ENCODE data around the gene TGFBR3. TPM values are rescaled to one million over a fixed set of nuclear protein-coding genes. Genes with fewer than 3 reads are reported as not detected.

TGFBR3 gene
- total RNA-seq, 1 experiment from 2014 or later: 2.4 TPM

DNA sequence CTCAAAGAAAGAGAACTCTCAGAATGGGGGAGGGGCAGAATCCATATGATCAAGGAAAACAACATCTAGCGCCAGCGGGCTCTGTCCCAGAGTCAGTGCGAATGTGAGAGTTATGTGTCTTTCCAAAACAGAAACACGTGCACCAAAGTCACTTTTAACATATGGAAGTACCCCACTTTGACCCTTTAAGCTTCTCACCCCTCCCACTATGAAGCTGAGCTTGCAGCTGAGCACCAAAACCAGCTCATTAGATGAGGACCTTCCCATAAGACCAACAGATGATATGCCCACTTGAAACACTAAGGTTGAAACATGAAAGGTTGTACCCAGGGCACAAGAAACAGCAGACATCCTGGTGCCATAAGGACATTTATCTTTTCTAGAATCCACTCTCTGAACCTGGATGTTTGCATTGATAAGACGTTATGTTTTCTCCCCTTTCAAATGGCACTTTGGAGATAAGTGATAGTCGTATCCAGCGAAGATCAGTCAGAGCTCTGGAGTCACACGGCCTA lies 171.0 kb downstream of the TGFBR3 start:
- H2BK12ac ChIP-seq (ENCODE audit: insufficient read length, low read depth, low read length): no peak overlapping the region
- H3K36me3 Mint-ChIP-seq (ENCODE audit: insufficient read depth in 1 of 3, low read depth in 3 of 3): no peaks in the 10 kb centered on the region; a peak in 2 of 7 replicates
- H3K23me2 ChIP-seq (ENCODE audit: insufficient read length, low read depth, low read length, poor library complexity, severe bottlenecking): no peaks in the 10 kb centered on the region
- H3K4me1 Mint-ChIP-seq: peaks cover 12 to 22% of the 10 kb centered on the region in 2 experiments
- H3K79me1 ChIP-seq (ENCODE audit: insufficient read depth, low read depth, low read length, poor library complexity, severe bottlenecking): no peaks in the 10 kb centered on the region
- no peak overlapping the region for H3T11ph ChIP-seq (ENCODE audit: low read length)
- no peak for DNase-seq
- no peaks in the 10 kb centered on the region for H3K27me3 Mint-ChIP-seq (ENCODE audit: low read depth)
- H3K9me3 Mint-ChIP-seq: no peaks in the 10 kb centered on the region
- H4K8ac ChIP-seq (replicated peaks; ENCODE audit: insufficient read length, low read depth, low read length): no peak overlapping the region
- no peak overlapping the region for H2BK15ac ChIP-seq (ENCODE audit: low read depth, low read length)
- no peak overlapping the region for H3K56ac ChIP-seq (ENCODE audit: insufficient read length, low read depth, low read length)
- no peak overlapping the region for H3K27ac Mint-ChIP-seq
- H3K4me1 ChIP-seq (ENCODE audit: insufficient read depth, low read length): no peaks in the 10 kb centered on the region
- H3K4me3 Mint-ChIP-seq: no peak overlapping the region
- TF ChIP-seq CTCF (conservative IDR thresholded peaks at IDR 0.05): no peak
- no peak overlapping the region for H2AK5ac ChIP-seq (ENCODE audit: insufficient read length, low read length)
- no peak overlapping the region for H3K27ac ChIP-seq (ENCODE audit: insufficient read length, low read depth, low read length)
- no peak overlapping the region for H3K4me2 ChIP-seq (ENCODE audit: insufficient read depth, insufficient read length, low read length)
- no peak overlapping the region for H3K14ac ChIP-seq (ENCODE audit: insufficient read depth, low read length)
- H2BK120ac ChIP-seq (ENCODE audit: low read depth, low read length, poor library complexity, severe bottlenecking): no peak overlapping the region
- no peaks in the 10 kb centered on the region for H3K27me3 ChIP-seq (ENCODE audit: insufficient read depth, low read length)
- H3K9ac ChIP-seq (ENCODE audit: extremely low read depth, insufficient read length, low read length): no peak overlapping the region
- no peak overlapping the region for H3K4ac ChIP-seq (ENCODE audit: low read depth, low read length)
- H2AFZ ChIP-seq (ENCODE audit: low read length): no peak overlapping the region
- no peaks in the 10 kb centered on the region for H4K20me1 ChIP-seq (ENCODE audit: control insufficient read depth, insufficient read depth, insufficient read length)
- no peak overlapping the region for H3K23ac ChIP-seq (ENCODE audit: insufficient read length, low read depth, low read length)
- no peak overlapping the region for H2BK20ac ChIP-seq (ENCODE audit: low read depth, low read length, poor library complexity, severe bottlenecking)
- no peaks in the 10 kb centered on the region for H3K79me2 ChIP-seq (ENCODE audit: insufficient read depth, low read length)
- no peak overlapping the region for H3K18ac ChIP-seq (ENCODE audit: insufficient read length, low read depth, low read length)
- H4K5ac ChIP-seq (ENCODE audit: insufficient read length, low read depth, low read length): no peak overlapping the region
- no peak overlapping the region for H4K91ac ChIP-seq (ENCODE audit: insufficient read length, low read depth, low read length)
- no peaks in the 10 kb centered on the region for H3K9me3 ChIP-seq (ENCODE audit: control insufficient read depth, low read depth, low read length)
- WGBS (ENCODE audit: extremely low coverage, insufficient read length, low lambda C conversion rate): no CpG with 5 or more reads among the region's 8 CpGs
- H2BK5ac ChIP-seq (ENCODE audit: insufficient read length, low read length): no peak overlapping the region
